HG02884 (cell line): Measurements from ENCODE around the gene ELFN2.

ENCODE experiments used
- ATAC-seq: cut with Tn5 transposase; IDR thresholded peaks from one replicate; pipeline ENCODE4 v1.9.1; 2021; ENCODE audit warnings: mild to moderate bottlenecking, moderate library complexity; ENCODE audit not compliant: unreplicated experiment

ELFN2 gene

DNA sequence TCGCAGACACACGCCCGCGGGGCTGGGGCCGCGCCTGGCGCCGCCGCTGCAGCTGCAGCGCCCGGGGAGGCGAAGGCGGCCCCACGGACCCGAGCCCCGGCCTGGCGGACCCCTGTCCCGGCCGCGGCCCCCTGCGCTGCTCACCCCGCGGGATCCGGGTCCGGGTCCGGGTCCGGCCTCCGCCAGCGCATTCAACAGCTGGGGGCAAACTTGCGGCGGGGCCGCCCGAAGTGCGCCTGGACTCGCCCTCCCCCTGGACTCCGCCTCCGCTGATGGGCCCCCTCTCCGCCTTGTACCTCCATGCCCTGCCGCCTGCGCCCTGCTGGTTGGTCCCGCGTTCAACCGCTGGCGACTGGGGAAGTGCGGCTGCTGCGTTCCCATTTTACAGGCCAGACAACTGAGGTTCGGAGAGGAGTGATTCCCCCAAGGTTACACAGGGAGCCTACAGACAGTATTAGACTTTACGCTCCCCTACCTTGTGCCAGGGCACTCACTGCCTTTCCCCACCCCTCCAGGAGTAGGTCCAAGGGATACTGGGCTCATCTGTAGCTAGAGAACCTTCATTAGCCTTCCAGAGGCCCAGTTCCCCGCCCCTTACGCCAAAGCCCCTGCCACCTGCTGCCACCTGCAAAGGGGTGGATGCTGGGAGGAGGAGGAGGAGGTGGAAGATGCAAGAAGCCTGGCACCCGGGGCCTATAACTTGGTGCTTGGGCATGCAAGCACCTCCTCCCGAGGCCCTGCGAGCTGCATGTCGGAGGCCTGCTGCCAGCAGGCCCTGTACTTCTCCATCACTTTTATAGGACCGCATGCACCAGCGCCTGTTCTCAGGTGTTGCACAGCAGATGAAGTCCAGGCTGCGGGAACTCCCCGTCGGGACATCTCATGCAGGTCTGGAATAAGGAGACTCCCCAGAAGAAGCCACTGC, 694 bp upstream of the ELFN2 start:
- ATAC-seq = no peak

DNA sequence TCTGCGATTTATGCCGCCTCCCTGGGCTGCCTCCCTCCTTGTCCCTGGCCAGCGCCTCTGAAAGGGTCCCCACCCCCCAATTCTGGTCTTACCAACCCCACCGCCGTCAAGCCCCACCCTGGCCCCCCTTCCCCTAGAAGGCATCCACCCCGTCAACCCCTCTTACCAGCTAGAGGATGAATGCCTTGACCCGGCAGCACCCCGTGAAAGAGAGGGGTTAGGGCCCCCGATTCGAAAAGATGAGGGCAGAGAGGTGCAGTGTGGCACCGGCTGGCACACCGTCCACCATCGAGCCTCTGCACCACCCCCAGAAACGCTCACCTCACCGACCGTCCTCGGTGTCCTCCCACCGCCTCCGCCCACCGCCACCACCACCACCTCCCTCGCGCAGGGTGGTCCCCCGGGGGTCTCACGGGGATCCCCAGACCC, 559 bp downstream of the ELFN2 start:
- no peak for ATAC-seq

DNA sequence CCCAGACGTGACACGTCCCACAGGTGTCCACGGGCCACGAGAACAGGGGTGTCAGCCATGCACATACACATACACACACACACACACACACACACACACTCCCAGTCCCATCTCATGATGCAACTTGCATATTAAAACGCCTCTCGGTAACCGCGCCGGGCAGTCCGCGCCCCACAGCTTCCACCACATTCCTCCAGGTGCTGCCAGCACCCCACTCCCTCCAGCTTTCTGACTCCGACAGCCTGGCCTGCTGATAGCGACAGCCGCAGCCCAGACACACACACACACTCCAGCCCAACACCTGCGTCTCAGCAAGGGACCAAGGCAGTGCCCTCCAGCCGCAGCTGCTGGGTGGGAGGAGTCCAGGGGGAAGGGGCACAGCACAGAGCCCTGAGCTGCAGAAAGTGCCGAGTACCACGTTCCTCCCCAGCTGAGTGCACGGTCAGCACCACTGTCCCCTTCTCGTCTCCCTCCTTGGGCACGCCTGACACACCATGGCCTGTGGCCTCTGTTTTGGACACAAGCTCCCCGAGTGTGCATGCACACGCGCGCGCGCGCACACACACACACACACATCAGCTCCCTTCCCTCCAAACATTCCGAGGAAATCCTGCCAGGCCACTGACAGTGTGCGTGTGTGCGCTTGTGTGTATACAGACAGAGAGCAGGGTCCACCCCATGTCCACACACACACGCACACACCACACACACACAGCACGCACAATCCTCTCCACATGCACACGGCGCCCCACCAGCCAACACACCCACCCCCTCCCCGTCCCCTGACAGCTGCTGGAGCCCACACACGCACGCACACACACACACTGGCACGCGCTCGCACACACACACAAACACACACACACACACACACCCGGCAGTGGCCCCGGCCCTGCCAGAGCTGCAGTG, 1.2 kb downstream of the ELFN2 start:
- ATAC-seq = no peak

DNA sequence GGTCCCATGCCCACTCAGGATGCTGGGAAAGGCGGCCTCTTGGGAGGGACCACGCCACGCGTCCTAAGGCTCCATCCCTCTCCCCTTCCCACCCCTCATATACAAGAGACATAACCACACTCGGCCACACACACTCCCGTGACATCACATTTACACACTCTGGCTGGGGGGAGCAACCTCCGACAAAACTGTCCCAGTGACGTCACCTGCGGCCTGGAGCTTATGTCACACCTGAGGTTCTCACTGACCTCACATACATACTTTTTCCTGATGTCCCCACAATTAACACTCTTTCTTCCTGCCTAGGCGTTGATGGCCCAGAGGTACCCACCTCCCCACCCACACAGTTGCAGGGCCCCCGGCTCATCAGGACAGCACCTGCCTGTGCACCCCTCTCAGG, 1.9 kb downstream of the ELFN2 start:
- ATAC-seq = no peak

DNA sequence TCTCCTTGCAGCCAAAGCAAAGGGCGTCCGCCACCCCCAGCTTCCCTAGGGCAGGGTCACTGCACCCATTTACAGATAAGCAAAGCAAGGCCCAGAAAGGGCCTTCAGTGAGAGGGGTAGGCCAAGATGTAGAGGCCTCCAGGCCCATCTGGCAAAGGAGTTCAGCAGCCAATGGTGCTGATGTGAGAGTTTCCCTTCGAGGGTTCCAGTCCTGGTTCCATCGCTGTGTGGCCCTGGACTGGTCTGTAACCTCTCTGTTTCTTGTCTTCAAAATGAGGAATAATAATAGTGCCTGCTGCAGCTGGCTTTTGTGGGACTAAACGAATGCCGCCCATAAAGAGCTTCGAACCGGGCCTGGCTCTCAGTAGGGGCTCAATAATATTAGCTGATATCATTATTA, 4.0 kb downstream of the ELFN2 start:
- no peak for ATAC-seq

DNA sequence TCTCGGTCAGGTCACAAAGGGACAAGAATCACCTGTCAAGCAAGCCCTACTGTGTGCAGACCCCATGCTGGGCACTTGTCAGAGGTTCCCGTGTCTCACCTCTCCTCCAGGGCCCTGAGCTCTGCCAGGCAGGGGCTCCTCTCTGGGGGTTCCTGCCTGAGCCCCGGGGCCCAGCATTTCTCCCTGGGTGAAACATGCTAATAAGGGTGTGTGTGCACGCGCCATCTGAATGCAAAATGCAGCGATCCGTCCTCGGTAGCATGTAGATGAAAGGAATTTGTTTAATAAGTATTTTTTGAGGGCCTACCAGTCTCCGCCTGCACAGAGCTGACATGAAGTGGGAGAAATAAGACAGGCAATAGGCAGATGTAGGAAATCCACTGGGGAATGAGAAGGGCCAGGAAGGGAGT, 5.8 kb downstream of the ELFN2 start:
- no peak for ATAC-seq

DNA sequence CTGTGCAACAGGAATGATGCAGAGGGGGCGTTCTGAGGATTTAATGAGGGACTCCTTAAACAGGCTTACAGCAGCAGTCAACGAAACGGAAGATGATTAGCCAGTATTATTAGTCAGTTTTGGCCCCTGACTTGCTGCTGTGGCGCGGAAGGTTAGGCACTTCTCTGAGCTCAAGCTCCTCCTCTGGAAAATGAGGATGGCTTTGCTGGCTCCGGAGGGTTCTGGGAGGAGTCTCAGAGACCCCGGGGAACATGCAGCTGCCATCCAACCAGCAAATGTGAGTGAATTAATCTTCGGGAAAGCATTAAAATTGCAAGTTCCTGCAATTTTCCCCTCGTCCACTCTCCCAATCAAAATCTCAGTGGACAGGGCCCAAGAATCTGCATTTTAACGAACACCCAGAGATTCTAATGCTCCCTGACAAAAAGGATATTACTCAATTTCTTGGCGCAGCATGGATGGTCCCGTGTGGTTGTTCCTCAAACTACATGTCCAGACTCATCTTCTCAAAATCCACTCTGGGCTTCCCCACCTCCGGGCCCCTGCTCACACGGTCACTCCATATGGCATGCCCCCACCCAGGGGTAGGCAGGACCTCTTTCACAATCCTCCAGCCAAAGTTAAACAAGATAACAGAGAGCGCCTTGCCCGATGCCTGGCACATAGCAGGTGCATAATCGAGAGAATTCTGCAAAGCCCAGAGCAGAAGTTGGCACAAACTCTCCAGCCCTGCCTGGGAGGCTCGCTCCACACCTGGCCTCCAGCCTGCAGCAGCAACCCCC, 6.4 kb downstream of the ELFN2 start:
- no peak for ATAC-seq

DNA sequence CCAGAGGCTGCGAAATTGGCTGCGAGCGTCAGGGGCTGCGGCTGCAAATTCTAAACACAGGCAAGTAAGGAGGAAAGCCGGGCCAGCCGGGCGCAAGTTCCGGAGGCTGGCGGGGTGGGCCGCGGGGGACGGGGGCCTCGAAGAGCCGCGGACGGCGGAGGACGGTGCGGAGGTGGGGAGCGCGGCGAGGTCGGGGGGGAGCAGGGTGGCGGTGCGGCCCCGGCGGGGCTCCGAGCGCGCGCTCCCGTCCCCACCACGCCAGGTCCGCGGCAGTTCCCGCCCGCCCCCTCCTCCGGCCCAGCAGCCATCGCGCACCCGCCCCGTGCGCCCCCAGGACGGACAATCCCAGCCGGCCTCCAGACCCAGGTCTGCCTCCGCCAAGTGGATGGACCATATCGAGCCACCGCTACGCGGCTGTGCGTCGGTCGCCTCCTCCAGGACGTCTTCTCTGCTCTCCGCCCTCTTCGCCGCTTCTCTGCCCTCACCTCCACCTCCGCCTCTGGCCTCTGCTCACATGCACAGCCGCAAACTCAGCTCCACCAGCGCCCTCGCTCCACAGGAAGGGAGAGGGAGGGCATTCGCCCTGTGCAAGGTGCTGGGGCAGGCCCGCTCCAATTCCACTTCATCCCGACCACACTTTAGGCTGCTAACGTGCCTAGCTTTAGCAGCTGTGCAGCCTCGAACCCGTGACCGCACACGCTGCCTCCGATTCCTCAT, 7.2 kb downstream of the ELFN2 start:
- no peak for ATAC-seq

DNA sequence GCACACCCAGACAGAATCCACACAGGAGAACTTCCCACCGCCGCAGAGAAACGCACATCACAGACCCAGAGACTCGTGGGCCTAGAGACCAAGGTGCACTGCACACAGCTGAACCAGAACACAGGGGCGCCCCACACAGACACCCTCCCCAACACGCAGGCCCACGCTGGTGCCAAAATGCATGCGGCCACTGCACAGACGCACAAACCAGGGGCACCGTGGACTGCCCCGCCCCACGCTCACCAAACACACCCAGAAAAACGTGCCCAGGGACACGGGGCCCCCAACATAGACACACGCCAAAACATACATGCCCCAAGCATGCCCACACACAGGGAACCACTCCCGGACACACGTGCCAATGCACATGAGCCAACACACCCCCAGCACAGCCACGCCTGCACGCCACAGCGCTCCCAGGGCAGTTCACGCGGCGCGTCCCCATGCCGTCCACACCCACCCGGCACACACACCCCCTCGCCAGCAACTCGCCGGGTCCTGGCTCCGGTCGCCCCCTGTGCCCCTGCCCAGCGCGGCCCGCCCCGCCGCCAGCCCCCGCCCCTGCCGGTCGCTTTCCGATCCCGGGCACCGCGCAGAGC, 7.8 kb downstream of the ELFN2 start:
- ATAC-seq = no peak

DNA sequence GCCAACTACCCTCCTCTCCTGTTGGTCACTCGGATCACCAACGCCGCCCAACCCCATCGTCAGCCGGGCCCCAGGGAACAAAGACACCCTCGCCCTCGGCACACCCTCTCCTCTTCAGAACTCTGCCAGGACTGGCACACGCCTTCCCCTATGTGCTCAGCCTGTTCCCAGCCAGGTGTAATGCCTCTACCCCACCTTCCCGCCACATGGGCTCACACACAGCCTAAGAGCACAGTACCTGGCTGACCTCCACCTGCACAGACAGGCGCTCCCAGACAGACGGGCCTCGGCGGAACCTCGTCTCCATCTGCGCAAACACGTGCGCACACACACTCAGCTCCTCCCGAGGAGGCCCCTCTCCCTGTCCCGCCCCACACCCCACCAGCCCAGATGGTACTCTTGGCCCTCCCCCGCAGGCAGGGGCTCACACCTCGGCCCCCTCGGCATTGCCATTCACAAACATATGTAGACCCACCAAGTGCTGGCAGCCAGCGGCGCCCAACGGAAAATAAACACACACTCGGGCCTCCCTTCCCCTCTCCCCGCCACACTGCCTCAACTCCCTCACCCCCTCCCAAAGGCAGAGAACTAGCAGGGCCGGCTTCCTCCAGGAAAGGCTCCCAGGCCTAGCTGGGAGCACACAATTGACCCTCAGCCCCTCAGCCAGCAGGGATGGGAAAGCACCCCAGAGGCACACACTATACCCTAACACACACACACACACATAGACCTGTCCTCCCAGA, 8.5 kb downstream of the ELFN2 start:
- no peak for ATAC-seq

DNA sequence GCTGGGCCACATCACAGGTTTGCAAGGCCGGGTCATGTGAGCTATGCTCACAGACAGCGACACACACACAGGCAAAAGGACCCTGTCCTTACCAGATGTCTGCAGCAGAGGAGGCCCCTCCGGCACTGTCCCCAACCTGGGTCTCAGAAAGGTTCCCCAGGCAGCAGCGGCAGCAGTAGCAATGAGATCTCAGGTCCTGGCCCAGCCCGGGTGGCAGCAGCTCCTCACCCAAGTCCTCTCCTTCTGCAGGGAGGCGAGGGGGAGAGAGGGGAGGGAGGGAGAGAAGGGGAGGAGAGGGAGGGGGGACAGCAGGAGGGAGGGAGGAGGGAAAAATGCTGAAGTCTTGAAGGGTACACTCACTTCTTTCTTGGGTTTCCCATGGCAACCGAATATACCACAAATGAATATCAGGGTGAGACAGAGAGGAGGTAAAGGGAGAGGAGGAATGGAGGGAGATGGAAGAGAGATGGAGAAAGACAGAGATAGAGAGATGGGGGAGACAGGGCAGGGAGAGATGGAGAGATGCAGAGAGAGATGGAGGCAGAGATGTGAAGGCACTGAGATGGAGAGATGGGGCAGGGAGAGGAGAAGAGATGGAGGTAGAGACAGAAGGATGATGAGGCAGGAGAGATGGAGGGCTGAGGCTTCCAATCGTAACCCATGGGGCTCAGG, 9.5 kb downstream of the ELFN2 start:
- ATAC-seq = no peak

DNA sequence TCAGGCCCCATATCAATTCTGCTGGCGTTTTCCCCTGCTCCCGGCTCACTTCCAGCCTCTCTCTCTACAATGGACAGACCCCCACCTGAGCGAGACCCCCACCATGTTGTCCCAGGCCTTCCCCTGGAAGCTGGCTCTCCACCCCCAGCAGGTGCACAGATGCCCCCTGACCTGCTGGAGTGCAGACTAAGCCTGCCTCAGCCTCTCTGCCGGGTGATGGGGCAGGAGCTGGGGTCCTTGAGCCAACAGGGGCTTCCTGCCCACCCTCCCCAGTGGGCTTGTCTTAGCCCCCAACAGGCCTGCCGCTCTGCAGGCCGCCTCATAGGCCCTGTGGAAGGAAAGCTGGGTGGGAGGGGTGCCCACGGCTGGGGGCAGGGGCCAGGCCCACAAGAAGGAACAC, 10.0 kb downstream of the ELFN2 start:
- ATAC-seq = no peak

DNA sequence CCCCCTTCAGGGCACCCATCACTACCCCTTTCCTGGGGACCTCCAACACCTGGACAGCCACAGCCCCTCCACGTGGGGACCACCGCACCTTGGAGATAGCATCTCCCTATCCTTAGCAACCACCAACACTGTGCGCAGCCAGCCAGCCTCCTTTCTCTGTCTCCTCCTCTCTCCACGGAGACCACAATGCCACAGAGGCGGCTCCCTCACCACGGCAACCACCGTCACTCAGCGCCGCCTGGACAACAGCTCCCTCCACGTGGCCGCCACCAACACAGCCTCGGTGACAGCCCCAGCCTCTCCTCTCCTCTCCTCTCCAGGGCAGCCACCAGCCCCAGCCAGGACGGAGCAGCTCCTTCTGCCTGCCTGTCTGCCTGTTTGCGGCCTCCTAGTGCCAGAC, 10.5 kb downstream of the ELFN2 start:
- ATAC-seq = no peak

DNA sequence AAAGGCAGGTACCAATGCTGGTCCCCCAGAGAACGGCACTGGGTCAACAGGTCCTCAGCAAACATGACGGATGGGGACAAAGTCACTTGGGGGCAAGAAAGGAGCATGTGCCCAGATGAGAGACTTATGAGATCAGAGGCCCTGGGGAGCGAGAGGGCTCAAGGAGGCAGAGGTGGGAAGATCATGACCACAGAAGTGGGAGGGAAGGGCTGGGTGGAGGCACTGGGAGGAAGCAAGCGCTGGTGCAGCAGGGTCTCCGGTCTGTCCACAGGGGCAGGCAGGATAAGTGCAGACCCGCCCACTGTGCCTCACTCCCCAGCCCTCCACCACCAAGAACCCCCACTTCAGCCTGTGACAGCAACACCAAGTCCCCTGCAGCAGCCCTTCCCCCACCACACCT, 10.9 kb downstream of the ELFN2 start:
- no peak for ATAC-seq

DNA sequence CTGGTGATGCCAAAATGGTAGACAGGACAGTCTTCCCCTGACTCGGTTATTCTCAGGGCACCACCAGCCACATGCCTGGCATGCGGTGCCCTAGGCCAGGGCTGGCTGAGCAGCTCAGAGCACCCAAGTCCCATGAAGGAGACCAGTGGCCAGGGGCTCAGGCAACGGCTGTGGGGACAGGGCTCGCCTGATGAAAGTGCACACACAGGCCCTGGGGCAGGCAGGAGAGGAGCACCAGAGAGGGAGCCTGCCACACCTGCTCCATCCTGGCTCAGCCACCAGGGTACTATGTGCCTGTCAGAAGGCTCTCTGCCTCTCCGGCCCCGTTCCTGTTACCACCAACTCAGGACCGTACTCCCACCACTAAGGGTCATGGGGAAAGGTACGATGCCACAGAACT, 12.1 kb downstream of the ELFN2 start:
- no peak for ATAC-seq

DNA sequence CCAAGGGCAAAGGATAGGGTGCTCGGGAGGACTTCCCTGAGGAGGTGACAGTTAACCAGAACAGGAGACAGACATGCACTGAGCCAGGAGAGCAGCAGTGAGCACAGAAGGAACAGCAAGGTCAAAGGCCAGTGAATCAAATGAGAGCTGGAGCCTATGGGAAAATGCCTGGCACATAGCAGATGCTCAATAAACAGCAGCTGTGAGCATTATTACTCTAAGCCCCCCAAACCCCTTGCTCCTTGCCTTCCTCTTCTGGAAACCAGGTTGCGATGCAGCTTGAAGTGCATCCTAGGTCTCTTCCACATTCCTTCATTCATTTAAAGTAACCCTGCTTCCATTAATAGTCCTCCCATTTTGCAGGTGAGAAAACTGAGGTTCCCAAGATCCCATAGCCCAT, 13.0 kb downstream of the ELFN2 start:
- no peak for ATAC-seq

DNA sequence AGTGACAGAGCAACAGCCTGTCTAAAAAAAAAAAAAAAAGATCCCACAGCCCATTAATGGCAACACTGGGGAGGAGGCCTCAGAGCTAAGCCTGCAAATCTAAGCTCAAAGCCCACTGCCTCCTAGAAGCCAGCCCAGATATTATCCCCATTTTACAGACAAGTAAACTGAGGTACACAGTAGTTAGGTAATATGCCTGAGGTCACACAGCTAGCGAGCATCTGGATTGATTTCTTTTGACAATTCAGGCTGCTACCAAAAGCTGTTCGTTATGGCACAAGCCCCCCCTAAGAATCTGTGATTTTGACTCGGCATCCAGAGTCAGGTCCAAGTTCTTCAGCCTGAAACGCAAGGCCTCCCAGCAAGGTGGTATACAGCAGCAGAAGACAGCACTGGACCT, 13.7 kb downstream of the ELFN2 start:
- ATAC-seq = no peak

DNA sequence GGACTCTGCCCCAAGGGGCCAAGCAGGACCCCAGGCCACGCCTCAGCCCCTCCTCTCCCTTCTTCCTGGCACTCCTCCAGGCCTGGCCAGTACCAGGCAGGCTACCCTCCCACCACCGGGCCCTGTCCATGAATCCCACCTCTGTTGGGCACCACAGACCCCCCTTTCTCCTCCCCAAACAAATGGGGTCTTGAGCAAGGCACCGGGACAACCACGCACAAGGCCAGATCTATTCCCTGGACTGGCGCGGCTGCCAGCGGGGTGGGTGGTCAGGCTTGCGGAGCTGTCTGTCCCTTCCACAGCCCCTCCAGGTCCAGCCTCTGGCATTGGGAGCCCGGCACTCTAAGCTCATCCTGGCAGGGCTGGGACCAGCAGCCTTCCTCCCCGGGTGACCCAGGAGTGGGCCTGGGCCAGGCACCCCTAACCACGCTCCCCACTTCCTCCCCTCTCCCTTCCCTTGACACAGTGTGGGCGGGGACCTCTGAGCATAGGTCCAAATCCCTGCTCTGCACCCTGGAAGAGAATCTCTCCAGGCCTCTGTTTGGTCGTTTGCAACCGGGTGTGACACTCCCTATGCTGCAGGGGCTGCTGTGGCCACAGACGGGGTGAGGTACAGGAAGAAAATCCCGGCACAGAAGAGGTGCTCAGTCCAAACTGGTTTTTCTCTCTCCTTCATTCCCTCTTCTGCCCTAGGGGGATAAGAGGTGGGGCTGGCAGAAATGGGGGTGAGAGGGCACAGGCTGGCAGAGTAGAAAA, 14.6 kb downstream of the ELFN2 start:
- no peak for ATAC-seq
